Cortex of kidney (tissue), 1 donor: Measurements from ENCODE around the gene CDH12.
"Not testable (repeated sequence)": the region's sequence is repeated elsewhere in the genome, so short reads cannot be mapped to it uniquely, and the experiment has no call there.

Source experiments
- DNase-seq: peaks from one replicate; lab custom pipeline; 2025; lab: John Stamatoyannopoulos, UW

The CDH12 gene

GRCh38 chr5:22432905-22433304 is 420.2 kb downstream of the CDH12 start:
- no peak for DNase-seq

- DNase-seq, result no peak
Measured at GRCh38 chr5:22431840-22432239, 421.3 kb downstream of the CDH12 start.

- DNase-seq, result no peak
Measured at GRCh38 chr5:22431406-22431805, 421.7 kb downstream of the CDH12 start.

- DNase-seq, result no peak
Measured at GRCh38 chr5:22411554-22412349, 441.4 kb downstream of the CDH12 start.

- no peak for DNase-seq
Measured at GRCh38 chr5:22391956-22392355, 461.2 kb downstream of the CDH12 start.

- no peak for DNase-seq
Measured at GRCh38 chr5:22390888-22391287, 462.3 kb downstream of the CDH12 start.

- DNase-seq, result no peak
Measured at GRCh38 chr5:22372826-22373660, 480.1 kb downstream of the CDH12 start.

GRCh38 chr5:22372376-22372775 is 480.8 kb downstream of the CDH12 start:
- no peak for DNase-seq

- DNase-seq, result no peak
Measured at GRCh38 chr5:22354956-22355355, 498.2 kb downstream of the CDH12 start.

GRCh38 chr5:22352493-22352892 is 500.7 kb downstream of the CDH12 start:
- DNase-seq, result no peak

GRCh38 chr5:22351178-22351577 is 502.0 kb downstream of the CDH12 start:
- no peak for DNase-seq

- DNase-seq, result no peak
Measured at GRCh38 chr5:22348027-22348426, 505.1 kb downstream of the CDH12 start.

- DNase-seq, result no peak
Measured at GRCh38 chr5:22344000-22344399, 509.1 kb downstream of the CDH12 start.

GRCh38 chr5:22341406-22341805 is 511.7 kb downstream of the CDH12 start:
- DNase-seq, result no peak

GRCh38 chr5:22332949-22333348 is 520.2 kb downstream of the CDH12 start:
- DNase-seq, result not testable (repeated sequence)

- DNase-seq, result no peak
Measured at GRCh38 chr5:22329683-22330082, 523.5 kb downstream of the CDH12 start.

GRCh38 chr5:22319798-22320197 is 533.3 kb downstream of the CDH12 start:
- no peak for DNase-seq

- DNase-seq, result no peak
Measured at GRCh38 chr5:22316294-22316693, 536.9 kb downstream of the CDH12 start.

- DNase-seq, result not testable (repeated sequence)
Measured at GRCh38 chr5:22315052-22315451, 538.1 kb downstream of the CDH12 start.

- DNase-seq, result no peak
Measured at GRCh38 chr5:22314548-22314947, 538.6 kb downstream of the CDH12 start.

GRCh38 chr5:22306011-22306410 is 547.1 kb downstream of the CDH12 start:
- DNase-seq, result no peak

- DNase-seq, result no peak
Measured at GRCh38 chr5:22295832-22296231, 557.3 kb downstream of the CDH12 start.

GRCh38 chr5:22293147-22293546 is 560.0 kb downstream of the CDH12 start:
- no peak for DNase-seq
